DND-41 (cell line): ENCODE data around the gene HECTD2.

ENCODE experiments used
- ATAC-seq: fragments of 200-7000 bp; cut with Tn5 transposase; 3 replicates; pipeline ENCODE4 v1.9.1; 2021; ENCODE audit warnings: low read depth; ENCODE audit not compliant: insufficient read depth
- DNase-seq: peaks from one replicate; pipeline ENCODE4 v3.0.0-alpha.2; 2020
- H2AFZ ChIP-seq: 2 replicates; pipeline ENCODE4 v1.6.0; 2012; ENCODE audit warnings: low read depth, low read length
- H3K27ac ChIP-seq: 2 replicates; pipeline ENCODE4 v1.5.1; 2012; ENCODE audit warnings: low read length, inconsistent platforms
- H3K27me3 ChIP-seq: fragments of 200-600 bp; sonication (generic); 2 replicates; pipeline ENCODE4 v1.6.0; 2012; ENCODE audit warnings: low read length, mild to moderate bottlenecking, inconsistent platforms; ENCODE audit not compliant: insufficient read depth, poor library complexity
- H3K36me3 ChIP-seq: 2 replicates; pipeline ENCODE4 v1.5.1; 2012; ENCODE audit warnings: low read length, inconsistent platforms; ENCODE audit not compliant: insufficient read depth
- H3K4me1 ChIP-seq: 2 replicates; pipeline ENCODE4 v1.5.1; 2012; ENCODE audit warnings: mild to moderate bottlenecking, low read length; ENCODE audit not compliant: insufficient read depth
- H3K4me2 ChIP-seq: 2 replicates; pipeline ENCODE4 v1.6.0; 2012; ENCODE audit warnings: mild to moderate bottlenecking, moderate library complexity, low read length, inconsistent platforms; ENCODE audit not compliant: insufficient read depth
- H3K4me3 ChIP-seq, 2 experiments: fragments of 200-600 bp in 1 of 2; shearing (Covaris generic) in 1 of 2; 2 replicates each; pipeline ENCODE4 v1.5.1; 2012 to 2016; ENCODE audit warnings: inconsistent platforms in 2 of 2, low read length in 2 of 2, mild to moderate bottlenecking in 2 of 2, low read depth in 1 of 2, moderate library complexity in 1 of 2
- H3K79me2 ChIP-seq: 2 replicates; pipeline ENCODE4 v1.6.0; 2012; ENCODE audit warnings: low read length, inconsistent platforms; ENCODE audit not compliant: insufficient read depth
- H3K9ac ChIP-seq: 2 replicates; pipeline ENCODE4 v1.6.0; 2012; ENCODE audit warnings: low read depth, mild to moderate bottlenecking, inconsistent platforms, low read length, moderate library complexity
- H3K9me3 ChIP-seq: 2 replicates; pipeline ENCODE4 v1.5.1; 2012; ENCODE audit warnings: low read length, moderate library complexity, mild to moderate bottlenecking, inconsistent platforms; ENCODE audit not compliant: insufficient read depth, severe bottlenecking
- H4K20me1 ChIP-seq: 2 replicates; pipeline ENCODE4 v1.6.0; 2012; ENCODE audit warnings: low read length; ENCODE audit not compliant: insufficient read depth
- CTCF ChIP-seq: IDR thresholded peaks from 2 replicates; pipeline ENCODE4 v1.5.1; 2012; ENCODE audit warnings: borderline replicate concordance, low read length, moderate library complexity, mild to moderate bottlenecking; ENCODE audit not compliant: poor library complexity, severe bottlenecking; ENCODE audit errors: extremely low read depth
- EZH2 ChIP-seq: IDR thresholded peaks from 3 replicates; pipeline ENCODE4 v1.6.1; 2012; ENCODE audit warnings: borderline replicate concordance, low read depth, mild to moderate bottlenecking, moderate library complexity, low read length, inconsistent platforms; ENCODE audit not compliant: severe bottlenecking

HECTD2 gene

DNA sequence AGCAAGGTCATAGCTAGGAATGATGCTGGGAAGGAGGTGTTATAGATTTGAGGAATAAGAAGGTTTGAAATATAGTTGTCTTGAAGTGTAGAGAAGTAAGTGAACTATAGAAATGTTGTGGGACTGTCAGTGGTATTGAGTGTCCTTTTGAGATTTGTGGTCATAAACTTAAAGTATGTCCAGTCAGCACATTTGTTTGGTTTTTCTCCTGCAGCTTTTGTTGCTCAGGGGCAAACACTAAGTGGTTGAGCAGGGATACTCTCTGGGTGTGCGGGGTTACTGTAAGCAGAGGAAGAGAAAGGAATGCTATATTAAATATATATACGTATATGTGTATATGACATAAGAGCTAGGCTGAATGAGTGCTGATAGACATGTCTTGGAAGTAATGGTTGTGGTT, 67.1 kb downstream of the HECTD2 start:
- Histone ChIP-seq H3K9ac (no peak overlapping the region), H3K4me2 (no peak overlapping the region), H3K79me2 (no peaks in the 10 kb centered on the region), H4K20me1 (no peaks in the 10 kb centered on the region), H2AFZ (no peak overlapping the region), H3K4me3 (no peak overlapping the region), H3K27ac (no peak overlapping the region), H3K4me1 (no peaks in the 10 kb centered on the region), H3K9me3 (no peaks in the 10 kb centered on the region), H3K27me3 (no peaks in the 10 kb centered on the region), H3K36me3 (no peaks in the 10 kb centered on the region)
- TF ChIP-seq EZH2 (no peak), CTCF (no peak)
- ATAC-seq (no peak), DNase-seq (no peak)

DNA sequence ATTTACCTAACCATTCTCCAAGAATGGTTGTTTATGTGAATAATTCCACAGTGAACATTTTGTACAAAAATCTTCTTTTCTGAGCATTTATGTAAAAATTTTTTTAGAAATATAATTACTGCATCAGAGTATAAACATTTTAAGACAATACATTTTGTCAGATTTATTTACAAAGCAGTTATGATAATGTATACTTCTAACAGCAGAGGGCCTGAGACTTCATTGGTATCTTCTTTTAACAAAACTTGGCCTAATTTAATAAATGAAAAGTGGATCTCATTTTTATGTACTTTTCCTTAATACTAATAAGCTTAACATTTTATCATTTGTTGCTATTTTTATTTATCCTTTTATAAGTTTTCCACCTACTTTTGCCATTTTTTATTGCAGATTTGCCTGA, 69.4 kb downstream of the HECTD2 start:
- H3K9me3 ChIP-seq: no peaks in the 10 kb centered on the region
- no peaks in the 10 kb centered on the region for H3K27me3 ChIP-seq
- H3K9ac ChIP-seq: no peak overlapping the region
- no peak for DNase-seq
- H3K4me3 ChIP-seq: no peak overlapping the region
- H3K36me3 ChIP-seq: peaks cover 4% of the 10 kb centered on the region; the same call in 1 of the 2 replicates
- TF ChIP-seq CTCF (no peak), EZH2 (no peak)
- no peak overlapping the region for H2AFZ ChIP-seq
- H4K20me1 ChIP-seq: no peaks in the 10 kb centered on the region
- H3K27ac ChIP-seq: no peak overlapping the region
- no peaks in the 10 kb centered on the region for H3K4me1 ChIP-seq
- ATAC-seq: no peak
- H3K4me2 ChIP-seq: no peak overlapping the region
- H3K79me2 ChIP-seq: no peaks in the 10 kb centered on the region

GRCh38 chr10:91487911-91488582, 77.9 kb downstream of the HECTD2 start:
- H3K4me1 ChIP-seq: no peaks in the 10 kb centered on the region
- DNase-seq (no peak), ATAC-seq (no peak)
- H3K27me3 ChIP-seq: no peaks in the 10 kb centered on the region
- peaks cover 4% of the 10 kb centered on the region; the same call in 1 of the 2 replicates for H3K36me3 ChIP-seq
- H3K4me3 ChIP-seq: no peak overlapping the region
- H3K9me3 ChIP-seq: no peaks in the 10 kb centered on the region
- H3K79me2 ChIP-seq: no peaks in the 10 kb centered on the region
- no peaks in the 10 kb centered on the region for H4K20me1 ChIP-seq
- TF ChIP-seq EZH2 (no peak), CTCF (no peak)
- H3K27ac ChIP-seq: no peak overlapping the region
- H2AFZ ChIP-seq: no peak overlapping the region
- H3K9ac ChIP-seq: no peak overlapping the region
- no peak overlapping the region for H3K4me2 ChIP-seq
